Thoracic aorta (tissue), 2 donors: ENCODE measurements around the gene FUT8. TPM values are rescaled to one million over a fixed set of nuclear protein-coding genes. Genes with fewer than 3 reads are reported as not detected.

Source experiments
- ATAC-seq: fragments of 150-250 bp; one replicate; pipeline ENCODE4 v1.8.0; 2017; ENCODE audit warnings: low read depth; ENCODE audit not compliant: insufficient number of reproducible peaks, low FRiP score
- DNase-seq: peaks from one replicate; pipeline ENCODE4 v3.0.0-alpha.2; 2020; ENCODE audit warnings: low spot score
- H3K27ac ChIP-seq, 2 donors: fragments of 200-600 bp; sonication (generic); 1 replicate in 1 of 2; 2 replicates in 1 of 2; pipeline ENCODE4 v1.5.1; 2016; ENCODE audit warnings: mild to moderate bottlenecking in 2 of 2, moderate library complexity in 2 of 2
- H3K27me3 ChIP-seq: fragments of 200-600 bp; sonication (generic); replicated peaks from 2 replicates; pipeline ENCODE4 v1.6.0; 2016; ENCODE audit warnings: mild to moderate bottlenecking; ENCODE audit not compliant: insufficient read depth
- H3K36me3 ChIP-seq: fragments of 200-600 bp; sonication (generic); one replicate; pipeline ENCODE4 v1.5.1; 2016
- H3K4me1 ChIP-seq, 2 donors: fragments of 200-600 bp; sonication (generic); 1 replicate in 1 of 2; 2 replicates in 1 of 2; pipeline versions ENCODE4 v1.5.1 to v1.6.0; 2016; ENCODE audit warnings: low read depth in 2 of 2, mild to moderate bottlenecking in 1 of 2; ENCODE audit not compliant: control insufficient read depth in 1 of 2
- H3K4me3 ChIP-seq: fragments of 200-600 bp; sonication (generic); 2 replicates; pipeline ENCODE4 v1.5.1; 2016; ENCODE audit warnings: mild to moderate bottlenecking
- H3K9me3 ChIP-seq: fragments of 200-600 bp; sonication (generic); 2 replicates; pipeline ENCODE4 v1.5.1; 2016
- total RNA-seq, 2 donors: library from RNA; depleted of rRNA; stranded (reverse); fragments of >200 nt; gene quantifications; one replicate each; pipeline versions ENCODE4 v1.1.0 to v1.2.3, GENCODE V29; 2016
- TF ChIP-seq, protein P1 (sequence below): fragments of 200-600 bp; sonication (generic); IDR thresholded peaks from one replicate; pipeline ENCODE4 v1.5.1; 2019; ENCODE audit warnings: antibody characterized with exemption

Gene FUT8
- total RNA-seq, 2 donors from 2014 or later: 22.3 to 23.4 TPM

DNA sequence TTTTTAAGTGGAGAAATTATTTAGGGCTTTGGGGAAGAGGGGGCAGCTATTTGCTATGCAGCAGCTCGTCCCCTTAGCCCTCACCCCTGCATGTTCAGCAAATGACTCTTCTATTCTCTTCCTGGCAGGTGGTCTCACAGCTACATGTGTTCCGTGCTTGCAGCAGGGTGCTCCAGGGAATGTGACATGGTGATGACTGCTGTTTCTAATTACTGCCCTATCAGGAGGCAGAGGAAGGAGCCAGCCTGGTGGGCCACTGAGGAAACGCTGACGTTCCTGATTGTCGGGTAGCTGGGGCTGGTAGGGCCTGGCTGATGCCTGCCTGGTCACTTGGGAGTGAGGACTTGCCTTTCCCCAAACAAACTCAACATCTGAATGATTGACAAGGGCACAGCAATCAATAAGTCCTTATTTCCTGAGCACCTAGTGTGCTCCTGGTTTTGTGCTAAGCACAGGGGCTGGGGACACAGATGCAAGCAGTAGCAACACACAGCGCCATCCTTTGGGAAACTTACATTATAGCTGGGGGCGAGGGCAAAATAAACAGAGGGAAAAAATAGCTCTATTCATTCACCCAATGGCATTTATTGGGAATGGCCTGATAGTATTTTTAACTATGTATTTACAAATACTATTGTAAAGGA, 377.8 kb downstream of the FUT8 start:
- no peak overlapping the region for H3K27ac ChIP-seq
- TF ChIP-seq, protein P1, sequence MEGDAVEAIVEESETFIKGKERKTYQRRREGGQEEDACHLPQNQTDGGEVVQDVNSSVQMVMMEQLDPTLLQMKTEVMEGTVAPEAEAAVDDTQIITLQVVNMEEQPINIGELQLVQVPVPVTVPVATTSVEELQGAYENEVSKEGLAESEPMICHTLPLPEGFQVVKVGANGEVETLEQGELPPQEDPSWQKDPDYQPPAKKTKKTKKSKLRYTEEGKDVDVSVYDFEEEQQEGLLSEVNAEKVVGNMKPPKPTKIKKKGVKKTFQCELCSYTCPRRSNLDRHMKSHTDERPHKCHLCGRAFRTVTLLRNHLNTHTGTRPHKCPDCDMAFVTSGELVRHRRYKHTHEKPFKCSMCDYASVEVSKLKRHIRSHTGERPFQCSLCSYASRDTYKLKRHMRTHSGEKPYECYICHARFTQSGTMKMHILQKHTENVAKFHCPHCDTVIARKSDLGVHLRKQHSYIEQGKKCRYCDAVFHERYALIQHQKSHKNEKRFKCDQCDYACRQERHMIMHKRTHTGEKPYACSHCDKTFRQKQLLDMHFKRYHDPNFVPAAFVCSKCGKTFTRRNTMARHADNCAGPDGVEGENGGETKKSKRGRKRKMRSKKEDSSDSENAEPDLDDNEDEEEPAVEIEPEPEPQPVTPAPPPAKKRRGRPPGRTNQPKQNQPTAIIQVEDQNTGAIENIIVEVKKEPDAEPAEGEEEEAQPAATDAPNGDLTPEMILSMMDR: no peak
- ATAC-seq (no peak), DNase-seq (no peak)
- no peaks in the 10 kb centered on the region for H3K36me3 ChIP-seq
- no peaks in the 10 kb centered on the region for H3K4me1 ChIP-seq
- no peak overlapping the region for H3K4me3 ChIP-seq
- no peaks in the 10 kb centered on the region for H3K9me3 ChIP-seq
- no peaks in the 10 kb centered on the region for H3K27me3 ChIP-seq

DNA sequence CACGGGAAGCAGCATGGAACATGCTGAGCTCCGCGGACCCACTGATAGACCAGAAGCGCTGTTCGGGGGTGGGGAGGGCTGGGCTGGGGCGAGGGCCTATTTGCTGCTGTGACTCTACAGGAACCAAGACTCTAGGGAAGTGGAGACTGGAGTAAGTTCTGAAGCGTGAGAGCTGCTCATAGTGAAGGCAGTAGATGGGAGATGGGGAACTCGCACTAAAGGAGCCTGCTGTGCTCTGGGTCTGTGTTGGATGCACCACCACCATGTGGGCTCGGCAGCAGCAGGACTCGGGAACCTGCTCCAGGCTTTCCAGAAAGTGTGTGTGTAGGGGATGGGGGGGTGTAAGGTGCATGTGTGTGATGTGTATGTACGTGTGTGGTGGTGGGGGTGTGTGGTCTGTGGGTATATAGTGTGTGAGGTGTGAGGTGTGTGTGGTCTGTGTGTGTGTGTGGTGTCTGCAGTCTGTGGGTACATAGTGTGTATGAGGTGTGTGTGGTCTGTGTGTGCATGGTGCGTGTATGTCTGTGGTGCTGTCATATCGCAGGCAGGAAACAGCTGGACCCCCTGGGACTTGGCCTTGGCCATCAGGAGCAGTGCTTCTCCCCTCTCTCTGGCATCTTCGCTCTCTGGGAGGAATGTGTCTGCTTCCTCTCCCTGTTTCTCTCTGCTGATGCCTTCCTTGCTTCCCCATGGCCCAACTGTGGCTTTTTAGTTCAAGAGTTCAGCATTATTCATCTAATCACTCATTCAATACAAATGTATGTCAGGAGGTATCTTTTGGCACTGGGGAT, 378.9 kb downstream of the FUT8 start:
- Histone ChIP-seq H3K9me3 (no peaks in the 10 kb centered on the region), H3K4me3 (no peak overlapping the region), H3K4me1 (no peaks in the 10 kb centered on the region), H3K27me3 (no peaks in the 10 kb centered on the region), H3K36me3 (no peaks in the 10 kb centered on the region), H3K27ac (no peak overlapping the region)
- no peak for ATAC-seq
- DNase-seq: no peak
- TF ChIP-seq, protein P1: no peak

DNA sequence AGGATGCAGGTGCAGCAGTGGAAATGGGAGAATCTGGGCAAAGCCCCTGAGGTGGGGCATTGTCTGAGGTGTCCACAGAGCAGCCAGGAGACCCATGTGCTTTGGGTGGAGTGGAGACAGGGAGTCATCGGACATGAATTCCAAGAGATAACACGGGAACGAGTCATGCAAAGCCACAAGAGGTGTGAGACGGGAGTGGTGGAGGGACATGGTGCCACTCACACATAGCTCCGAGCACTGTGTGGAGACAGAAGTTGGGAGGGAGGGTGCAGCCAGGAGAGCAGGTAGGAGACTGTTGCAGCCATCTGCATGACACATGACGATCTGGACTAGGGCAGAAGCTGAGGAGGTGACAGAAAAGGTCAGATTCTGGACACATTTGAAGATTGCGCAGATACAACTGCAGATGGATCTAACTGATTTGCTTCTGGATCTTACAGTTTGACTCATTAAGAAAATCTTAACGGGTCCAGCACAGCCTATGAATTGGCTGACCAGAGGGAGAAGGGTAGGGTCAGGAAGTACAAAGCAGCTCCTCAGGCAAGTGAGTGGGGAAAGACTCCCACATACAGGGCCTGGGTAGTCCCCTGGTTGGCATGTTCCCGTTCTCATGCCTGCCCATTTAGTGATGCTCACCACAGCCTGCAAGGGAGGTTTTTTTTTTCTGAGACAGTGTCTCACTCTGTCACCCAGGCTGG, 379.8 kb downstream of the FUT8 start:
- no peak for ATAC-seq

More for the DNA sequence above, 379.8 kb downstream of the FUT8 start:
- Histone ChIP-seq H3K4me1 (no peaks in the 10 kb centered on the region), H3K27me3 (no peaks in the 10 kb centered on the region), H3K27ac (no peak overlapping the region), H3K4me3 (no peak overlapping the region), H3K36me3 (no peaks in the 10 kb centered on the region), H3K9me3 (no peaks in the 10 kb centered on the region)
- DNase-seq: no peak
- TF ChIP-seq, protein P1: no peak
